Measurements from ENCODE around the gene PRR35.

PRR35 gene

GRCh38 chr16:560204-560700, at the start of gene PRR35:
PRR35 (plus strand) TSS chr16:560394; CDS start chr16:563295, 2,901 bp downstream.
- DNase-seq (ENCODE audit: low spot score in 2 of 2), result no peak
- Mint-ChIP-seq H3K27me3 (peaks cover 10% of the 10 kb centered on the region), H3K4me3 (no peak within 1 kb of the TSS), H3K9me3 (no peaks in the 10 kb centered on the region), H3K27ac (ENCODE audit: low read depth) (no peak within 1 kb of the TSS), H3K4me1 (no peaks in the 10 kb centered on the region), H3K36me3 (ENCODE audit: insufficient read depth) (peaks cover 6% of the 10 kb centered on the region)
- ATAC-seq (replicated peaks; ENCODE audit: extremely low read depth, poor library complexity, severe bottlenecking), result no peak

- Mint-ChIP-seq H3K27ac (ENCODE audit: low read depth) (no peak overlapping the region), H3K9me3 (no peaks in the 10 kb centered on the region), H3K4me1 (no peaks in the 10 kb centered on the region), H3K4me3 (no peak overlapping the region), H3K27me3 (no peaks in the 10 kb centered on the region), H3K36me3 (ENCODE audit: insufficient read depth) (peaks cover 6% of the 10 kb centered on the region)
- DNase-seq (ENCODE audit: low spot score in 2 of 2) (no peak), ATAC-seq (replicated peaks; ENCODE audit: extremely low read depth, poor library complexity, severe bottlenecking) (no peak)
These were observed 47.4 kb upstream of the PRR35 start for GRCh38 chr16:512802-513201.

DNA sequence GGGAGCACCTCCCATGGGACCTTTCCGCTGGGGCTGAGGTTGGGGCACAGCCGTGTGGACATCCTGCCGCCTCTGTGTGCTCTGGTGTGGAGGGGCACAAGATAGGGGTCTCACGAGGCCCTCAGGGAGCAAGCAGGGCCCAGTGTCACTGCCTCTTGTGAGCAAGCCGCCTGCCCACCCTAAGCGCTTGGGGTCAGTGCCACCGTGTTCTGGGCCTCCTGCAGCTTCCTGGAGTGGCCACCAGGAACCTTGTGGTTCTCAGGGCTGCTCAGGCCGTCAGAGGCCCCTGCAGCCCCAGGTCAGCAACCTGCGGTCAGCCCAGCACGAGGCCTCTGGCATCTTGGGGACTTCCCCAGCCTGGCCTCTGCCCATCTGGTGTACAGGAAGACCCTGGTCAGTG, 46.2 kb upstream of the PRR35 start:
- Mint-ChIP-seq H3K4me3 (no peak overlapping the region), H3K27me3 (no peaks in the 10 kb centered on the region), H3K9me3 (no peaks in the 10 kb centered on the region), H3K4me1 (no peaks in the 10 kb centered on the region), H3K36me3 (ENCODE audit: insufficient read depth) (peaks cover 6% of the 10 kb centered on the region), H3K27ac (ENCODE audit: low read depth) (no peak overlapping the region)
- ATAC-seq (replicated peaks; ENCODE audit: extremely low read depth, poor library complexity, severe bottlenecking) (no peak), DNase-seq (ENCODE audit: low spot score in 2 of 2) (no peak)

DNA sequence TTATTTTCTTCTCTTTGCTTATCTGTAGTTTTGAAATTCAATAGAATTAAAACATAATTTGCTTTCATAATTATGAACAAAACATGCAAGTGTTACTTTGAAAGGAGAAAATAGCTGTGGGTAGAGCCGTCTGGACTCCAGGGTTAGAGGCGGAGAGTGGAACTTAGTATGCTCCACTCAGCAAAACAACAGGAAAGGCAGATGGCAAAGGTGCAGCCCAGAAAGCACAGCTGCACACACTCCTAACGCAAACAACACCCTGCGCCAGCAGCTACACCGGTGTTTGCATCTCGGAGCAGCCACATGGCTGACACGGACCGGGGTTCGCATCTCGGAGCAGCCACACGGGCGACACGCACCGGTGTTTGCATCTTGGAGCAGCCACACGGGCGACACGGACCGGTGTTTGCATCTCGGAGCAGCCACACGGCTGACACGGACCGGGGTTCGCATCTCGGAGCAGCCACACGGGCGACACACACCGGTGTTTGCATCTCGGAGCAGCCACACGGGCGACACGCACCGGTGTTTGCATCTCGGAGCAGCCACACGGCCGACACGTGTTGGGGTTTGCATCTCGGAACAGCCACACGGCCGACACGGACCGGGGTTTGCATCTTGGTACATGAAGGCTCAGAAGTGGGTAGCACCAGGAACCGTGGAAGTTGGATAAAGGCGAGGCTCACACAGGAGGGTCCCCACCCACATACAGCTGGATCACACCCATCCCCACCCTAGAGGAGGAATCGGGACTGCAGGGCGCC, 44.8 kb upstream of the PRR35 start:
- no peaks in the 10 kb centered on the region for H3K9me3 Mint-ChIP-seq
- H3K27me3 Mint-ChIP-seq, result no peaks in the 10 kb centered on the region
- peaks cover 8% of the 10 kb centered on the region for H3K36me3 Mint-ChIP-seq (ENCODE audit: insufficient read depth)
- no peak overlapping the region for H3K4me3 Mint-ChIP-seq
- H3K27ac Mint-ChIP-seq (ENCODE audit: low read depth), result no peak overlapping the region
- ATAC-seq (replicated peaks; ENCODE audit: extremely low read depth, poor library complexity, severe bottlenecking), result no peak
- DNase-seq (ENCODE audit: low spot score in 2 of 2), result no peak
- no peaks in the 10 kb centered on the region for H3K4me1 Mint-ChIP-seq

DNA sequence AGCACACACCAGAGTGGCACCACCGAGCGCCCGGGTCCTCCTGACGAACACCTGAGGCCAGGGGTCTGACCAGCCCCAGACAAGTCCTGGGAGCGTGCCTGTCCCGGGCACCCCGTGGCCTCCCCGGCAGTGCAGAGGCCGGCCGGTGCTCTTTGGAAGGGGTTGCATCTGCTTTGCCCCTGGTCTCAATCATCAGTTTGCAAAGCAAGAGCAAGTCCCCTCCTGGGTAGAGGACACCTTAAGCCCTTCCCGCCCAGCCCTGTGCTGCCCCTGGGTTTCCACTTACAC, 44.3 kb upstream of the PRR35 start:
- H3K36me3 Mint-ChIP-seq (ENCODE audit: insufficient read depth), result peaks cover 8% of the 10 kb centered on the region
- ATAC-seq (replicated peaks; ENCODE audit: extremely low read depth, poor library complexity, severe bottlenecking) (no peak), DNase-seq (ENCODE audit: low spot score in 2 of 2) (no peak)
- H3K9me3 Mint-ChIP-seq, result no peaks in the 10 kb centered on the region
- H3K27ac Mint-ChIP-seq (ENCODE audit: low read depth), result no peak overlapping the region
- H3K27me3 Mint-ChIP-seq, result no peaks in the 10 kb centered on the region
- no peak overlapping the region for H3K4me3 Mint-ChIP-seq
- H3K4me1 Mint-ChIP-seq, result no peaks in the 10 kb centered on the region

GRCh38 chr16:516301-516700, 43.9 kb upstream of the PRR35 start:
- no peak for ATAC-seq (replicated peaks; ENCODE audit: extremely low read depth, poor library complexity, severe bottlenecking)
- Mint-ChIP-seq H3K27ac (ENCODE audit: low read depth) (no peak overlapping the region), H3K9me3 (no peaks in the 10 kb centered on the region), H3K36me3 (ENCODE audit: insufficient read depth) (peaks cover 8% of the 10 kb centered on the region), H3K27me3 (no peaks in the 10 kb centered on the region), H3K4me1 (no peaks in the 10 kb centered on the region), H3K4me3 (no peak overlapping the region)
- DNase-seq (ENCODE audit: low spot score in 2 of 2), result no peak

DNA sequence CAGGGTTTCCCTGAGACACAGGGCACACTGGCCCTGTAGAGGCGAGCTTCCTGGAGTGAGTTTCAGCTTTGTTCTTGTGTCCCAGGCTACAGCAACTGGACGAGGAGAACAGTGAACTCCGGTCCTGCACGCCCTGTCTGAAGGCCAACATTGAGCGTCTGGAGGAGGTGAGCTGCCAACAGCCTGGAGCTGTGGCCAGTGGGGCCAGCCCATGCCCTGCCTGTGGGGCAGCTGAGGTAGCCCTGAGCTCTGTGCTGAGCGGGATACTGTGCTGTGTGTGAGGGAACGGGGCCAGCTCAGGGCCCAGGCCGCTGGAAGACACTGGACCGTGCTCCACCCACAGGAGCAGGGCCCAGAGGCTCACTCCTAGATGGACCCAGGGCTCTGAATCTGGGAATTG, 41.3 kb upstream of the PRR35 start:
- no peak for ATAC-seq (replicated peaks; ENCODE audit: extremely low read depth, poor library complexity, severe bottlenecking)
- no peaks in the 10 kb centered on the region for H3K4me1 Mint-ChIP-seq
- no peak overlapping the region for H3K4me3 Mint-ChIP-seq
- peaks cover 8% of the 10 kb centered on the region for H3K36me3 Mint-ChIP-seq (ENCODE audit: insufficient read depth)
- no peak overlapping the region for H3K27ac Mint-ChIP-seq (ENCODE audit: low read depth)
- H3K27me3 Mint-ChIP-seq, result no peaks in the 10 kb centered on the region
- DNase-seq (ENCODE audit: low spot score in 2 of 2), result no peak
- no peaks in the 10 kb centered on the region for H3K9me3 Mint-ChIP-seq

DNA sequence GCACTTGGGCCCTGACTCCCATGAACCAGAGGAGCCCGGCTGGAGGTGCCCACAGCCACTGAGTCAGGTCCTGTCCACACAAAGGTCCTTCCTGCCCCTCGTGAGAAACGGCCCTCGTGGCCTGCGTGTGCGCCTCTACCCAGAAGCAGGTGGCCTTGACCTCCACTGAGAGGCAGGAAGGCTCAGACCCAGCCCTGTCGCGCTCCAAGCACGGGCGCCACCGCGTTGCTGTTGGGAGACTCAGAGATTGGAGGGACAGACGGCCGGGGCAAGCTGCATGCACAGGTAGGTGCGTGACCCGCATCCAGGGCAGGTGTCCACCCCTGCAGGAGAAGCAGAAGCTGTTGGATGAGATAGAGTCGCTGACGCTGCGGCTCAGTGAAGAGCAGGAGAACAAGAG, 40.8 kb upstream of the PRR35 start:
- DNase-seq (ENCODE audit: low spot score in 2 of 2) (no peak), ATAC-seq (replicated peaks; ENCODE audit: extremely low read depth, poor library complexity, severe bottlenecking) (no peak)
- no peaks in the 10 kb centered on the region for H3K4me1 Mint-ChIP-seq
- H3K9me3 Mint-ChIP-seq, result no peaks in the 10 kb centered on the region
- no peaks in the 10 kb centered on the region for H3K27me3 Mint-ChIP-seq
- H3K27ac Mint-ChIP-seq (ENCODE audit: low read depth), result no peak overlapping the region
- no peak overlapping the region for H3K4me3 Mint-ChIP-seq
- peaks cover 8% of the 10 kb centered on the region for H3K36me3 Mint-ChIP-seq (ENCODE audit: insufficient read depth)

GRCh38 chr16:519841-520687, 40.1 kb upstream of the PRR35 start:
- Mint-ChIP-seq H3K27ac (ENCODE audit: low read depth) (no peak overlapping the region), H3K36me3 (ENCODE audit: insufficient read depth) (peaks cover 8% of the 10 kb centered on the region), H3K9me3 (no peaks in the 10 kb centered on the region), H3K4me3 (no peak overlapping the region), H3K4me1 (no peaks in the 10 kb centered on the region), H3K27me3 (no peaks in the 10 kb centered on the region)
- ATAC-seq (replicated peaks; ENCODE audit: extremely low read depth, poor library complexity, severe bottlenecking), result no peak
- DNase-seq (ENCODE audit: low spot score in 2 of 2), result no peak

- peaks cover 13% of the 10 kb centered on the region for H3K36me3 Mint-ChIP-seq (ENCODE audit: insufficient read depth)
- H3K4me1 Mint-ChIP-seq, result peaks cover 7% of the 10 kb centered on the region
- no peaks in the 10 kb centered on the region for H3K27me3 Mint-ChIP-seq
- DNase-seq (ENCODE audit: low spot score in 2 of 2) (no peak), ATAC-seq (replicated peaks; ENCODE audit: extremely low read depth, poor library complexity, severe bottlenecking) (no peak)
- H3K9me3 Mint-ChIP-seq, result no peaks in the 10 kb centered on the region
- no peak overlapping the region for H3K4me3 Mint-ChIP-seq
- H3K27ac Mint-ChIP-seq (ENCODE audit: low read depth), result no peak overlapping the region
These were observed 39.3 kb upstream of the PRR35 start for GRCh38 chr16:520847-521246.

GRCh38 chr16:521381-522210, 38.6 kb upstream of the PRR35 start:
- Mint-ChIP-seq H3K27me3 (no peaks in the 10 kb centered on the region), H3K4me1 (peaks cover 12% of the 10 kb centered on the region), H3K36me3 (ENCODE audit: insufficient read depth) (peaks cover 10% of the 10 kb centered on the region), H3K4me3 (no peak overlapping the region), H3K27ac (ENCODE audit: low read depth) (no peak overlapping the region), H3K9me3 (no peaks in the 10 kb centered on the region)
- DNase-seq (ENCODE audit: low spot score in 2 of 2) (no peak), ATAC-seq (replicated peaks; ENCODE audit: extremely low read depth, poor library complexity, severe bottlenecking) (no peak)

- Mint-ChIP-seq H3K4me3 (no peak overlapping the region), H3K4me1 (peaks cover 15% of the 10 kb centered on the region), H3K27me3 (no peaks in the 10 kb centered on the region), H3K36me3 (ENCODE audit: insufficient read depth) (peaks cover 11% of the 10 kb centered on the region), H3K9me3 (no peaks in the 10 kb centered on the region), H3K27ac (ENCODE audit: low read depth) (no peak overlapping the region)
- no peak for ATAC-seq (replicated peaks; ENCODE audit: extremely low read depth, poor library complexity, severe bottlenecking)
- no peak for DNase-seq (ENCODE audit: low spot score in 2 of 2)
These were observed 37.7 kb upstream of the PRR35 start for GRCh38 chr16:522320-523096.
